ENCODE results near the gene GKN2.

DNA sequence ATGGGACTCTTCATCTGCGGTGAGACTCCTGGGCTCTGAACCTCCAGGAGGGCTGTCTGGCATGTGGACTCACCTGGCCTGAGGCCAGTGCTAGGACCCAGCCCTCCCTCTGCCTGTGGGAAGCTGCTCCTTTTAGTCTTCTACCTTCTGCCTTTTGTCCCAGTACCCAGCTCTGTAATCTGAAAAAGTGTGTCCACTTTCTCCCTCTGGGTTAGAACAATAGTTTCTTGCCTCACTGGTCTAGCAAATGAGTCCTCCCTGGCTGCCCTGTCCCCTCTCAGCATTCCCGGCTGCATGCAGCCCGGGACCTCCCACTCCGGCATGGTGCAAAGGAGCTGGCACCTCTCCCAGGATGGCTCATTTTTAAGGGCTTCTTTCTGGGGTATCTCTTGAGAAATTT lies 25.9 kb downstream of the GKN2 start:
- TF ChIP-seq EZH2 (IDR thresholded peaks at IDR 0.05) (no peak), POLR2AphosphoS5 (IDR thresholded peaks at IDR 0.05; ENCODE audit: borderline replicate concordance, low read depth, low read length) (no peak)

Measured in SK-N-MC (cell line).